Endothelial cell of umbilical vein (primary cell): Measurements from ENCODE around the gene SLC50A1.

Source experiments
- EZH2 ChIP-seq: IDR thresholded peaks from 2 replicates; pipeline ENCODE4 v1.6.1; 2012; ENCODE audit warnings: borderline replicate concordance, low read depth, mild to moderate bottlenecking, moderate library complexity, low read length, inconsistent platforms; ENCODE audit not compliant: severe bottlenecking
- FOS ChIP-seq: IDR thresholded peaks from 2 replicates; pipeline ENCODE4 v1.6.1; 2011; ENCODE audit warnings: mild to moderate bottlenecking, low read length, moderate library complexity, borderline replicate concordance; ENCODE audit not compliant: insufficient read depth
- MAX ChIP-seq: IDR thresholded peaks from 2 replicates; pipeline ENCODE4 v1.6.1; 2011; ENCODE audit not compliant: insufficient read depth, insufficient read length
- MYC ChIP-seq: IDR thresholded peaks from one replicate; pipeline ENCODE4 v1.6.1; 2011; ENCODE audit warnings: mild to moderate bottlenecking, low read depth, low read length
- POLR2A ChIP-seq: IDR thresholded peaks from 2 replicates; pipeline ENCODE4 v1.6.1; 2012; ENCODE audit warnings: low read depth, mild to moderate bottlenecking, control low read depth, low read length
- POLR2AphosphoS5 ChIP-seq: IDR thresholded peaks from 2 replicates; pipeline ENCODE4 v1.6.1; 2012; ENCODE audit warnings: low read depth, mild to moderate bottlenecking, control low read depth, low read length, moderate library complexity; ENCODE audit not compliant: insufficient read depth
- TF ChIP-seq, protein P1 (sequence below), 2 donors: IDR thresholded peaks; 1 replicate in 1 of 2; 2 replicates in 1 of 2; pipeline ENCODE4 v1.5.1; 2011; ENCODE audit warnings: low read length in 2 of 2, mild to moderate bottlenecking in 2 of 2, moderate library complexity in 2 of 2, control low read depth in 1 of 2, inconsistent platforms in 1 of 2, low read depth in 1 of 2; ENCODE audit not compliant: insufficient read depth in 1 of 2; ENCODE audit errors: extremely low read depth in 1 of 2

GRCh38 chr1:155183775-155184221 lies 48.1 kb downstream of the SLC50A1 start:
- TF ChIP-seq POLR2AphosphoS5 (no peak), POLR2A (no peak), FOS (no peak), EZH2 (no peak), MYC (no peak), MAX (no peak)
- TF ChIP-seq, protein P1, sequence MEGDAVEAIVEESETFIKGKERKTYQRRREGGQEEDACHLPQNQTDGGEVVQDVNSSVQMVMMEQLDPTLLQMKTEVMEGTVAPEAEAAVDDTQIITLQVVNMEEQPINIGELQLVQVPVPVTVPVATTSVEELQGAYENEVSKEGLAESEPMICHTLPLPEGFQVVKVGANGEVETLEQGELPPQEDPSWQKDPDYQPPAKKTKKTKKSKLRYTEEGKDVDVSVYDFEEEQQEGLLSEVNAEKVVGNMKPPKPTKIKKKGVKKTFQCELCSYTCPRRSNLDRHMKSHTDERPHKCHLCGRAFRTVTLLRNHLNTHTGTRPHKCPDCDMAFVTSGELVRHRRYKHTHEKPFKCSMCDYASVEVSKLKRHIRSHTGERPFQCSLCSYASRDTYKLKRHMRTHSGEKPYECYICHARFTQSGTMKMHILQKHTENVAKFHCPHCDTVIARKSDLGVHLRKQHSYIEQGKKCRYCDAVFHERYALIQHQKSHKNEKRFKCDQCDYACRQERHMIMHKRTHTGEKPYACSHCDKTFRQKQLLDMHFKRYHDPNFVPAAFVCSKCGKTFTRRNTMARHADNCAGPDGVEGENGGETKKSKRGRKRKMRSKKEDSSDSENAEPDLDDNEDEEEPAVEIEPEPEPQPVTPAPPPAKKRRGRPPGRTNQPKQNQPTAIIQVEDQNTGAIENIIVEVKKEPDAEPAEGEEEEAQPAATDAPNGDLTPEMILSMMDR (IDR thresholded peaks at IDR 0.05; ENCODE audit: extremely low read depth in 1 of 2, insufficient read depth in 1 of 2, low read depth in 1 of 2, low read length in 2 of 2) = no peak
